ENCODE results near the gene BCL2L13. TPM values are rescaled to one million over a fixed set of nuclear protein-coding genes. Genes with fewer than 3 reads are reported as not detected.

Gene BCL2L13
- total RNA-seq, 2 donors from 2014 or later = 19.8 to 35.0 TPM

DNA sequence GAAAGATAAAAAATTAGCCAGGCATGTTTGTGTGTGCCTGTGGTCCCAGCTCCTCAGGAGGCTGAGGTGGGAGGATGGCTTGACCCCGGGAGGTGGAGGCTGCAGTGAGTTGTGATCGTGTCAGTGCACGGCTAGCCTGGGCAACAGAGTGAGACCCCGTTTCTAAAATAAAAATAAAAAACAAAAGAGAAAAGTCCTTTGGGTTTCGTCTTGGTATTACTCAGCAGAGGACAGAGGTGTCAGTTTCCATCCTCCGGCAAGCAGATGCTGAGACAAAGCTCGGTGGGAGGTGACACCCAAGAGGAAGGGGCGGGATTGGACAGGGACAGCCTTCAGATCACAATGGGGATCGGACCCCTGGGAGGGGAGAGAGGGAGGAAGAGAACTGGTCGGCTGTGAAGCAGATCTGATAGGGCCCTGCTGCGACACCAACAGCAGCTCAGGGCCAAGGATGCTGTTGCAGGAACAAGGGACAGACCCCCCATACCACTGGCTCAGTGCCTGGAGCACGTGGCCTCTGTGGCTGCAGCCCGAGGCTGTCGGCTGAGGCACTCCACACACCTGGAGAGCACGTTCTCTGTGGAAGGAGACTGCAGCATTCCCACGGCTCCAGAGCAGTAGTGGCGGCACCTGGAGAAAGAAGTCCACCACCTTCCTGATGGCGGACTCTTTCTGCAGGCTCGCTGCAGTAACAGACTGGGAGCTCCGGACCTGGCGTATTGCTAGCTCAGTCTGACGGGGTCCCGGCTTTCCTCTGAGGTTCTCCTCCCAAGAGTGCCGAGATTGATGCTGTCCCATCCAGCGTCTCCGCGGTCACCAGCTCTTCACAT is 140.9 kb downstream of the BCL2L13 start:
- ATAC-seq = no peak
- H3K4me3 ChIP-seq = no peak overlapping the region
- no peak overlapping the region for H3K27ac ChIP-seq
- intact Hi-C loops (cut with DNase I) = no loop called here
- no peaks in the 10 kb centered on the region for H3K9me3 ChIP-seq
- no peak for TF ChIP-seq POLR2A (IDR thresholded peaks at IDR 0.05)
- TF ChIP-seq, protein P1, sequence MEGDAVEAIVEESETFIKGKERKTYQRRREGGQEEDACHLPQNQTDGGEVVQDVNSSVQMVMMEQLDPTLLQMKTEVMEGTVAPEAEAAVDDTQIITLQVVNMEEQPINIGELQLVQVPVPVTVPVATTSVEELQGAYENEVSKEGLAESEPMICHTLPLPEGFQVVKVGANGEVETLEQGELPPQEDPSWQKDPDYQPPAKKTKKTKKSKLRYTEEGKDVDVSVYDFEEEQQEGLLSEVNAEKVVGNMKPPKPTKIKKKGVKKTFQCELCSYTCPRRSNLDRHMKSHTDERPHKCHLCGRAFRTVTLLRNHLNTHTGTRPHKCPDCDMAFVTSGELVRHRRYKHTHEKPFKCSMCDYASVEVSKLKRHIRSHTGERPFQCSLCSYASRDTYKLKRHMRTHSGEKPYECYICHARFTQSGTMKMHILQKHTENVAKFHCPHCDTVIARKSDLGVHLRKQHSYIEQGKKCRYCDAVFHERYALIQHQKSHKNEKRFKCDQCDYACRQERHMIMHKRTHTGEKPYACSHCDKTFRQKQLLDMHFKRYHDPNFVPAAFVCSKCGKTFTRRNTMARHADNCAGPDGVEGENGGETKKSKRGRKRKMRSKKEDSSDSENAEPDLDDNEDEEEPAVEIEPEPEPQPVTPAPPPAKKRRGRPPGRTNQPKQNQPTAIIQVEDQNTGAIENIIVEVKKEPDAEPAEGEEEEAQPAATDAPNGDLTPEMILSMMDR (IDR thresholded peaks at IDR 0.05) = no peak
- H3K36me3 ChIP-seq (replicated peaks in 1 of 2; ENCODE audit: insufficient read depth in 1 of 2, low read depth in 2 of 2) = no peaks in the 10 kb centered on the region
- no peak for DNase-seq
- no peaks in the 10 kb centered on the region for H3K27me3 ChIP-seq
- WGBS, 2 donors = 52 to 59% methylated on average over 17 to 27 of the region's 27 CpGs
- peaks cover 7% of the 10 kb centered on the region for H3K4me1 ChIP-seq

DNA sequence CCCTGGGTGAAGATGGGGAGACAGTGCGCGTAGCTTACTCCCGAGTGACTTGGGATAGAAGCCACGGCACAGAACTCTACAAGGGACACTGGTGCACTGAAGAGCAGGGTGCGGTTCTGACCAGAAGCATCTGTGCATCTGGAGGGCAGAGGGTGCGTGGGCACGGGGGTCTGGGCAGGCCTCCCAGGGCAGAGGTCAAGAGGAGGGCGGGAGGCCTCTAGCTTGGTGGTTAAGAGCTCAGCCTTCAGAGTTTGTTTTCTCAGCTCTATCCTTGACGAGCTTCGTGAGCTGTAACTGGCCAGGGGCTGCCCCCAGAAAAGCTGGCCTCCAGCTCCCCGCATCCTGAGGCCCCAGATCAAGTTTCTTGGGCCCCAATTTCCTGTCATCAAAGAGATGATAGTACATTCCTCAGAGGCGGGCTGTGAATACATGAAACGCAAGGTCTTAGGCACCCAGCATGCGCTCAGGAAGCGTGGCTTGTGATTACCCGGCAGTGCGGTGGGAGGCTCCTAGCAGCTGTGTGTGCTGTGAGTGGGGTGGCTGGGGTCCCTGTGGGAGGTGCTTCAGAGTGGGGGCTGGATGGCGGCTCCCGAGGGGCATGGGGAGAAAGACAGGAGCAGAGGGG is 141.7 kb downstream of the BCL2L13 start:
- 69 to 84% methylated on average over 11 to 19 of the region's 19 CpGs for WGBS, 2 donors

More for the DNA sequence above, 141.7 kb downstream of the BCL2L13 start:
- DNase-seq (no peak), ATAC-seq (no peak)
- Histone ChIP-seq H3K27ac (no peak overlapping the region), H3K36me3 (replicated peaks in 1 of 2; ENCODE audit: insufficient read depth in 1 of 2, low read depth in 2 of 2) (no peaks in the 10 kb centered on the region), H3K4me3 (no peak overlapping the region), H3K27me3 (no peaks in the 10 kb centered on the region), H3K9me3 (no peaks in the 10 kb centered on the region), H3K4me1 (peaks cover 7% of the 10 kb centered on the region)
- intact Hi-C loops (cut with DNase I) = no loop called here
- no peak for TF ChIP-seq POLR2A (IDR thresholded peaks at IDR 0.05)
- TF ChIP-seq, protein P1 (IDR thresholded peaks at IDR 0.05) = no peak

Small RNAs within 50 kb of the gene (microRNA-seq; reads per million reads assigned to microRNA genes)
- gene MIR3198-1 (ENCODE audit: borderline number of aligned reads in 2 of 2, borderline replicate concordance in 2 of 2) = 0 reads per million in 2 donors

Small RNAs within 50 kb of the gene (small RNA-seq; reads per million reads assigned to genes)
- not detected for gene MIR3198-1

Other genes with a start within 250 kb of the BCL2L13 start
- gene SLC25A18, start 75.3 kb upstream of the BCL2L13 start, total RNA-seq = 1 to 10 TPM; 2.1 to 4.9 TPM
- 10 to 100 TPM; 38.1 to 58.7 TPM for gene ATP6V1E1, start 10.0 kb upstream of the BCL2L13 start, total RNA-seq
- gene BID, start 135.7 kb downstream of the BCL2L13 start, total RNA-seq = 1 to 10 TPM; 4.0 to 9.3 TPM